WTC11 (cell line): ENCODE results near the gene YTHDC1. TPM values are rescaled to one million over a fixed set of nuclear protein-coding genes. Genes with fewer than 3 reads are reported as not detected.

Source experiments
- ATAC-seq: fragments of 200-7000 bp; cut with Tn5 transposase; 2 replicates; pipeline ENCODE4 v1.10.0; 2021; ENCODE audit warnings: mild to moderate bottlenecking, moderate library complexity
- CTCF ChIA-PET: fragments of 300-600 bp; sonication (Branson Sonifier 250); formaldehyde crosslinking; loops from one replicate; lab custom pipeline; 2021; ENCODE audit warnings: antibody characterized with exemption; lab: Charles Lee
- POLR2A ChIA-PET: fragments of 350-600 bp; sonication (Branson Sonifier 250); formaldehyde crosslinking; loops from one replicate; lab custom pipeline; 2021; ENCODE audit warnings: antibody characterized with exemption; lab: Charles Lee
- DNase-seq: peaks from one replicate; pipeline ENCODE4 v3.0.0; 2021; ENCODE audit warnings: low spot score
- H3K27ac Mint-ChIP-seq: 2 replicates; pipeline ENCODE4 v1.8.0; 2021; ENCODE audit warnings: mixed read lengths
- H3K27me3 Mint-ChIP-seq: 2 replicates; pipeline ENCODE4 v1.8.0; 2021; ENCODE audit warnings: low read depth, mild to moderate bottlenecking, moderate library complexity, mixed read lengths
- H3K36me3 Mint-ChIP-seq: 2 replicates; pipeline ENCODE4 v1.8.0; 2021; ENCODE audit warnings: mixed read lengths
- H3K4me1 Mint-ChIP-seq: 2 replicates; pipeline ENCODE4 v1.8.0; 2022; ENCODE audit warnings: mixed read lengths
- H3K4me3 Mint-ChIP-seq: 2 replicates; pipeline ENCODE4 v1.8.0; 2021; ENCODE audit warnings: mild to moderate bottlenecking, moderate library complexity, mixed read lengths
- H3K9me3 Mint-ChIP-seq: 2 replicates; pipeline ENCODE4 v1.8.0; 2021; ENCODE audit warnings: mixed read lengths
- E2F4 ChIP-seq: sonication (generic); formaldehyde crosslinking; IDR thresholded peaks from 2 replicates; pipeline ENCODE4 v1.8.1; 2022; ENCODE audit warnings: low read depth, mild to moderate bottlenecking, moderate library complexity, missing genetic modification reagents, borderline replicate concordance
- ERG ChIP-seq: fragments of 250-450 bp; sonication (Bioruptor Pico); IDR thresholded peaks from 2 replicates; pipeline ENCODE4 v1.8.0; 2021; ENCODE audit warnings: mild to moderate bottlenecking
- GRHL2 ChIP-seq: fragments of 250-450 bp; sonication (Bioruptor Pico); IDR thresholded peaks from 2 replicates; pipeline ENCODE4 v1.8.0; 2022; ENCODE audit warnings: mild to moderate bottlenecking, moderate library complexity; ENCODE audit not compliant: insufficient replicate concordance, severe bottlenecking
- NFYB ChIP-seq: sonication (generic); formaldehyde crosslinking; conservative IDR thresholded peaks from 2 replicates; pipeline ENCODE4 v1.8.0; 2022; ENCODE audit warnings: low read depth, missing genetic modification reagents
- STAT6 ChIP-seq: sonication (generic); formaldehyde crosslinking; conservative IDR thresholded peaks from 2 replicates; pipeline ENCODE4 v1.8.1; 2023; ENCODE audit warnings: mild to moderate bottlenecking, low read depth, missing genetic modification reagents, moderate library complexity
- TEAD4 ChIP-seq: sonication (generic); formaldehyde crosslinking; IDR thresholded peaks from 2 replicates; pipeline ENCODE4 v1.8.0; 2022; ENCODE audit warnings: mild to moderate bottlenecking, missing genetic modification reagents
- USF2 ChIP-seq: sonication (generic); formaldehyde crosslinking; IDR thresholded peaks from 2 replicates; pipeline ENCODE4 v1.8.1; 2023; ENCODE audit warnings: mild to moderate bottlenecking, missing genetic modification reagents, moderate library complexity
- ZNF219 ChIP-seq: sonication (generic); formaldehyde crosslinking; IDR thresholded peaks from 2 replicates; pipeline ENCODE4 v1.8.0; 2023; ENCODE audit warnings: missing genetic modification reagents, mild to moderate bottlenecking, borderline replicate concordance
- ZNF281 ChIP-seq: sonication (generic); formaldehyde crosslinking; IDR thresholded peaks from 2 replicates; pipeline ENCODE4 v1.8.0; 2023; ENCODE audit warnings: mild to moderate bottlenecking, missing genetic modification reagents
- ZNF396 ChIP-seq: fragments of 250-450 bp; sonication (Bioruptor Pico); IDR thresholded peaks from 2 replicates; pipeline ENCODE4 v1.8.0; 2021; ENCODE audit warnings: mild to moderate bottlenecking, moderate library complexity, borderline replicate concordance
- ZNF512 ChIP-seq: sonication (generic); formaldehyde crosslinking; IDR thresholded peaks from 2 replicates; pipeline ENCODE4 v1.8.1; 2022; ENCODE audit warnings: missing genetic modification reagents, borderline replicate concordance
- ZNF532 ChIP-seq: fragments of 250-450 bp; sonication (Bioruptor Pico); IDR thresholded peaks from 2 replicates; pipeline ENCODE4 v1.9.0; 2021; ENCODE audit warnings: mild to moderate bottlenecking, borderline replicate concordance
- total RNA-seq: library from RNA; stranded (reverse); gene quantifications from 3 replicates; pipeline ENCODE4 v1.2.3, GENCODE V29; 2021

The YTHDC1 gene
- total RNA-seq, 1 experiment from 2014 or later, result 118 TPM

- peaks cover 30% of the 10 kb centered on the region for H3K27me3 Mint-ChIP-seq
- H3K9me3 Mint-ChIP-seq, result peaks cover 22% of the 10 kb centered on the region
- DNase-seq (no peak), ATAC-seq (no peak)
- no peak overlapping the region for H3K27ac Mint-ChIP-seq
- peaks cover 4% of the 10 kb centered on the region; the same call in 1 of the 2 replicates for H3K36me3 Mint-ChIP-seq
- ChIA-PET POLR2A (no interaction called here), CTCF (no interaction called here)
- H3K4me3 Mint-ChIP-seq, result no peak overlapping the region
- TF ChIP-seq TEAD4 (CRISPR knock-in tag) (no peak), ERG (CRISPR knock-in tag) (no peak), ZNF396 (no peak), STAT6 (CRISPR knock-in tag) (no peak), ZNF512 (no peak), NFYB (CRISPR knock-in tag) (no peak), ZNF219 (CRISPR knock-in tag) (no peak), GRHL2 (CRISPR knock-in tag) (no peak), ZNF532 (CRISPR knock-in tag) (no peak), E2F4 (no peak), USF2 (no peak), ZNF281 (no peak)
- H3K4me1 Mint-ChIP-seq, result no peaks in the 10 kb centered on the region
These were observed 52.8 kb downstream of the YTHDC1 start for GRCh38 chr4:68297137-68297536.
